Measurements from ENCODE around the gene BCAS3.

Gene BCAS3

DNA sequence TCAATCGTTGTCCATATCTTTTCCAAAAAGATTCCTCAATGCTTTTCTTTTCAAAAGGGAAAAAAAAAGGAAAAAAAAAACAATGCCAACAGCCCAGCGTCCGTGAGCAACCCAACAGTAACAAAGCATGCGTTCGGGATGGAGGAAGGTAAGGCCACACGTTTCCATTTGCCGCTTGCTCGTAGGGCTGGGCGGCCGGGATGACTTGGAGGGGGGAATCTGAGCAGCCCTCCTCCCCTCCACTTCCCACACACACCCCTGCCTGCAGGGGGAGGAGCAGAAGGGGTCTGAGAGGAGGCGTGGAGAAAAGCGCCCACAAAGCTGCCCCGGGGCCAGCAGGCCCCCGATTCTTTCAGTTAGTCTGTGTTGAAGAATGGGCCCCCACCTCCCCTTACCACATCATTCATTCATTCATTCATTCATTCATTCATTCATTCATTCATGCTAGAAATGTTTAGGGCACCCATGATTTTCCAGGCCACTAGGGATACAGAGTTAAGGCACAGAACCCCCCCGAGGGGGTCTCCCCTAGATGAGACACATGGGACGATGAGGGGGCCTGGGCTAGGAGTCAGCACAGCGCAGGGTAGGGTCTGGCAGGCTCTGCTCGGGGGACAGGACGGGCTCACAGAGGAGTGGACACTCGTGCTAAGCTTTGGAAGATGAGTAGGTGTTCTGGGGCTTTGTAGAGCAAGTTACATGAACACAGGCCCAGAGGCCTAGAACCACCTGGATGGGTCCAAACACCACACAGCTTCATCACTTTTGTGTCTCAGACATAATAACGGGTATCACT lies 711.1 kb downstream of the BCAS3 start:
- ChIA-PET CTCF (interaction anchor here (1.5 kb wide), 1 partner anchor 53 kb away, joined by 4 read pairs; no protein-coding TSS in a partner anchor), POLR2A (no interaction called here)
- DNase-seq (ENCODE audit: extremely low spot score), result no peak
- TF ChIP-seq ARNT (IDR thresholded peaks at IDR 0.05), result no peak
- no peak for TF ChIP-seq NFRKB (IDR thresholded peaks at IDR 0.05)
- no peak for TF ChIP-seq ZNF384 (IDR thresholded peaks at IDR 0.05)
- TF ChIP-seq FOXM1 (IDR thresholded peaks at IDR 0.05; ENCODE audit: borderline replicate concordance), result no peak
- TF ChIP-seq BHLHE40 (IDR thresholded peaks at IDR 0.05; ENCODE audit: borderline replicate concordance), result no peak
- TF ChIP-seq FOXA1 (IDR thresholded peaks at IDR 0.05), result no peak
- no peak for TF ChIP-seq SUZ12 (IDR thresholded peaks at IDR 0.05)
- TF ChIP-seq, protein P1, sequence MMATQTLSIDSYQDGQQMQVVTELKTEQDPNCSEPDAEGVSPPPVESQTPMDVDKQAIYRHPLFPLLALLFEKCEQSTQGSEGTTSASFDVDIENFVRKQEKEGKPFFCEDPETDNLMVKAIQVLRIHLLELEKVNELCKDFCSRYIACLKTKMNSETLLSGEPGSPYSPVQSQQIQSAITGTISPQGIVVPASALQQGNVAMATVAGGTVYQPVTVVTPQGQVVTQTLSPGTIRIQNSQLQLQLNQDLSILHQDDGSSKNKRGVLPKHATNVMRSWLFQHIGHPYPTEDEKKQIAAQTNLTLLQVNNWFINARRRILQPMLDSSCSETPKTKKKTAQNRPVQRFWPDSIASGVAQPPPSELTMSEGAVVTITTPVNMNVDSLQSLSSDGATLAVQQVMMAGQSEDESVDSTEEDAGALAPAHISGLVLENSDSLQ (IDR thresholded peaks at IDR 0.05), result no peak
- TF ChIP-seq ELF4 (IDR thresholded peaks at IDR 0.05), result no peak
- TF ChIP-seq TARDBP (IDR thresholded peaks at IDR 0.05), result no peak
- TF ChIP-seq HDGF (IDR thresholded peaks at IDR 0.05; ENCODE audit: borderline replicate concordance), result no peak
- TF ChIP-seq FOXK2 (IDR thresholded peaks at IDR 0.05), result no peak
- TF ChIP-seq L3MBTL2 (conservative IDR thresholded peaks at IDR 0.05), result no peak

DNA sequence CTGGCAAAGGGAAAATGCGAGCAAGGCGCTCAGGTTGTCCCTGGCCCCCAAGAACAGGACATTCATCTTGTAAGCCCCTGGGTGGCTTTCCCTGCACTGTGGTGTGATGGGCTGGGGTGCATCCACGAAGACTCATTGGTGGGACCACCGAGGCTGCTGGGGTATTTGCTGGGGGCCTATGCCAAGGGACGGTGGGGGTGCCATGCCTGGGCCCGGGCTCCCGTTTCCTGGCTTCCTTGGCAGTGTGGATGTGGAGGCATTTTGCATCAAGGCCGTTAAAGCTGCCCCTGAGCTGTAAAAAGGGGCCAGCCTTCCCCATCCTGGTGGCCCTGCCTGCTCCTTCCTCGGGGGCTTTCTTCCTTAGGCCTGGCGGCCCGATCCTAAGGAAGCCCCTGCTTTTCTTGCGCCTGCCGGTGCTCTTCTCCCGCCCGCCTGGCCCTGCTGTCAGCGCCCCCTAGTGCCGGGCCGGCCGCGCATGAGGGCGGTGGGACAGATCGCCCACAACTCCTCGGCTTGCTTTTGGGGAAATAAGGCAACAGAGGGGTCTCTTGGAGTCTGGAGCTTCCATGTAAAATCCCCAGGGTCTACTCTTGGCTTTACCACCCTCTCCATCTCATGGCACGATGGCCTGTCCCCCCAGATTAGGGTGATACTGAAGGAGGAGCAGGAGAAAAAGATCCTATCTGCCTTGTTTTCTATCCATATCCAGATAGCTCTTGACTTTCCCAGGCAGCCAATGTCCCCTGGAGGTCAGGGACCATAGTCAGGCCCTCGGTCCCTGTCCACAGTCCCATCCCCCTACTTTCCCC lies 712.2 kb downstream of the BCAS3 start:
- POLR2A ChIA-PET, result no interaction called here
- TF ChIP-seq, protein P1 (IDR thresholded peaks at IDR 0.05), result no peak
- no peak for TF ChIP-seq HDGF (IDR thresholded peaks at IDR 0.05; ENCODE audit: borderline replicate concordance)
- TF ChIP-seq NFRKB (IDR thresholded peaks at IDR 0.05), result no peak
- no peak for TF ChIP-seq TARDBP (IDR thresholded peaks at IDR 0.05)
- no peak for TF ChIP-seq FOXM1 (IDR thresholded peaks at IDR 0.05; ENCODE audit: borderline replicate concordance)
- no peak for TF ChIP-seq SP1 (IDR thresholded peaks at IDR 0.05)
- peak; percentile 81 for DNase-seq (ENCODE audit: extremely low spot score)
- CTCF ChIA-PET, result interaction anchor here (0.6 to 1.5 kb wide), 7 partner anchors 13 to 425 kb away, joined by 3 to 5 read pairs (median 4); no protein-coding TSS in a partner anchor

DNA sequence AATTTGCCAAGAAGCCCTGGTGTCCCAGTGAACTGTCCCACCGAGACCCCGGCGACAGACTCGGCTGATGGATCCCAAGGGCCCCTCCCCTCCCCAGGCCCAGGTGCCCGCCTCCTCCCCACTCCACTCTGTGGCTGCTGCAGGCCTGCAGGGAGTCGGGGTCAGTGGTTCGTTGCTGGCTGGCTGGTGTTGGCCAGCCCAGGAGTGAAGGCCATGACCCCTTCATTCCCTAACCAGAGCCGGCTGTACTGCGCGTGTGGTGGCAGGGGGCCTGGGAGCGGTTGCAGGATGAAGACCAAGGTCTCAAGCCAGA lies 712.8 kb downstream of the BCAS3 start:
- DNase-seq (ENCODE audit: extremely low spot score), result no peak
- ChIA-PET CTCF (interaction anchor here (0.6 to 1.5 kb wide), 6 partner anchors 15 to 426 kb away, joined by 3 to 5 read pairs (median 4); no protein-coding TSS in a partner anchor), POLR2A (no interaction called here)
- TF ChIP-seq NFRKB (IDR thresholded peaks at IDR 0.05) (no peak), LEF1 (IDR thresholded peaks at IDR 0.05; ENCODE audit: borderline replicate concordance) (no peak), SUZ12 (IDR thresholded peaks at IDR 0.05) (no peak), FOXA1 (IDR thresholded peaks at IDR 0.05) (no peak), ZNF384 (IDR thresholded peaks at IDR 0.05) (no peak), BHLHE40 (IDR thresholded peaks at IDR 0.05; ENCODE audit: borderline replicate concordance) (no peak), ELF4 (IDR thresholded peaks at IDR 0.05) (no peak), L3MBTL2 (conservative IDR thresholded peaks at IDR 0.05) (no peak), HDGF (IDR thresholded peaks at IDR 0.05; ENCODE audit: borderline replicate concordance) (no peak), ARNT (IDR thresholded peaks at IDR 0.05) (no peak), FOXK2 (IDR thresholded peaks at IDR 0.05) (no peak), CTBP1 (IDR thresholded peaks at IDR 0.05; ENCODE audit: borderline replicate concordance) (no peak), TARDBP (IDR thresholded peaks at IDR 0.05) (no peak), FOXM1 (IDR thresholded peaks at IDR 0.05; ENCODE audit: borderline replicate concordance) (no peak), SP1 (IDR thresholded peaks at IDR 0.05) (no peak)
- TF ChIP-seq, protein P1 (IDR thresholded peaks at IDR 0.05), result no peak

DNA sequence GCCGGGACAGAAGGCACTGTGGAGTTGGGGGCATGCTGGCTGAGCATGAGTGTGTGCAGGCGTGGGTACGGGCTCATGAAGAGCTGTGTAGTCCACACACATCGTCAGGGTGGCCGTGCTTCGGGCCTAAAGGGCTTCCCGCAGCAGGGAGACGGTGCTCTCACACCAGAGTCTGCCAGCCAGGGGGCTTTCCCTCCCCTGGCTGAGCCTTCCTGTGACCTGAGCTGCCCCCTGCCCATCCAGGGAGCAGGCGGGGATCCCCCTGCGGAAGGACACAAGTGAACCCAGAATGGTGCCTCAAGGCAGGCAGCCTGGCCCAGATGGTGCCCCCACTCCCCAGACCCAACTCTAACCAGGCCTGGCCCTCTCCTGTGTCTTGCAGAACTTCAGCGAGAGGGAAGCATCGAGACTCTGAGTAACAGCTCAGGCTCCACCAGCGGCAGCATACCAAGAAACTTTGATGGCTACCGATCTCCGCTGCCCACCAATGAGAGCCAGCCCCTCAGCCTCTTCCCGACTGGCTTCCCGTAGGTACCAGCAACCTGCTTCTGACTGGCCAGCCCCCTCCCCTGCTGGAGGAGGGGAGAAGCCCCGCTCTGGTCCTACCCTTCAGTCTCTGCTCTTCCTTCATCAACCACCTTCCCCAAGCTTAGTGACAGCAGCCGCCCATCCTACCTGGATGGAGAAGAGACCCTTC lies 714.1 kb downstream of the BCAS3 start:
- no peak for DNase-seq (ENCODE audit: extremely low spot score)
- CTCF ChIA-PET, result interaction anchor here (0.6 kb wide), 1 partner anchor 508 kb away, joined by 3 read pairs; no protein-coding TSS in a partner anchor
- TF ChIP-seq CTBP1 (IDR thresholded peaks at IDR 0.05; ENCODE audit: borderline replicate concordance), result no peak
- no peak for TF ChIP-seq LEF1 (IDR thresholded peaks at IDR 0.05; ENCODE audit: borderline replicate concordance)
- TF ChIP-seq ZNF384 (IDR thresholded peaks at IDR 0.05), result no peak
- TF ChIP-seq NFRKB (IDR thresholded peaks at IDR 0.05), result no peak
- TF ChIP-seq FOXA1 (IDR thresholded peaks at IDR 0.05), result no peak
- no peak for TF ChIP-seq FOXM1 (IDR thresholded peaks at IDR 0.05; ENCODE audit: borderline replicate concordance)
- no peak for TF ChIP-seq HDGF (IDR thresholded peaks at IDR 0.05; ENCODE audit: borderline replicate concordance)
- POLR2A ChIA-PET, result no interaction called here

DNA sequence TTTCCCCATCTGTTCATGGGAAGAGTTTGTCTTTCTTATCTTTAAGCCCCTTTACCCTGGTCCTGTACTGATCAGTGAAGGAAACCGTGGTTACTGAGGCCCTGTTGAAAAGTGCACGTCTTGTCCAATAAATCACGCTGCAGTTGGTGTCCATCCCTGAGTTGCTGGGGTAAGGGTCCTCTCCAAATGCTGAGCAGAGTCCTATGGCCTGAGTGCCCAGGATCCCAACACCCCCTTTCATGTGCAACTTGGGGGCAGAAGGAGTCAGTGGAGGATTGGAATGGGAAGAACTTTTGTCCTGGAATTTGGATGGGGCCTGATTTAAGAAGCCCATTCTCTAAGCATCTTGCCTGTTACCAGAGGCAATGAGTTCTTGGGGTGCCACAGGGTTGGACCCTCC lies 715.0 kb downstream of the BCAS3 start:
- no peak for DNase-seq (ENCODE audit: extremely low spot score)
- CTCF ChIA-PET, result no interaction called here
- TF ChIP-seq NFRKB (IDR thresholded peaks at IDR 0.05) (no peak), ELF4 (IDR thresholded peaks at IDR 0.05) (no peak), SUZ12 (IDR thresholded peaks at IDR 0.05) (no peak), HDGF (IDR thresholded peaks at IDR 0.05; ENCODE audit: borderline replicate concordance) (no peak), FOXK2 (IDR thresholded peaks at IDR 0.05) (no peak), SP1 (IDR thresholded peaks at IDR 0.05) (no peak)
- POLR2A ChIA-PET, result no interaction called here
